HG02763 (cell line): Measurements from ENCODE around the gene IFT80.

Source experiments
- ATAC-seq: cut with Tn5 transposase; IDR thresholded peaks from one replicate; pipeline ENCODE4 v1.9.1; 2021; ENCODE audit warnings: mild to moderate bottlenecking, moderate library complexity; ENCODE audit not compliant: unreplicated experiment

The IFT80 gene

GRCh38 chr3:160401291-160402095 lies 2.5 kb upstream of the IFT80 start:
- ATAC-seq: no peak

- ATAC-seq: no peak
Observed at GRCh38 chr3:160400702-160401150, 1.7 kb upstream of the IFT80 start.

- ATAC-seq: peak; percentile 7
Observed at GRCh38 chr3:160400030-160400701, 1.1 kb upstream of the IFT80 start.

GRCh38 chr3:160398820-160399124 lies 253 bp downstream of the IFT80 start:
- no peak for ATAC-seq

- ATAC-seq: no peak
Observed at GRCh38 chr3:160395297-160395696, 3.7 kb downstream of the IFT80 start.

GRCh38 chr3:160394009-160394392 lies 5.0 kb downstream of the IFT80 start:
- no peak for ATAC-seq

- ATAC-seq: no peak
Observed at GRCh38 chr3:160393346-160394008, 5.5 kb downstream of the IFT80 start.

- ATAC-seq: no peak
Observed at GRCh38 chr3:160392798-160393197, 6.2 kb downstream of the IFT80 start.

GRCh38 chr3:160390565-160391138 lies 8.4 kb downstream of the IFT80 start:
- no peak for ATAC-seq

- no peak for ATAC-seq
Observed at GRCh38 chr3:160384639-160385318, 14.2 kb downstream of the IFT80 start.

- ATAC-seq: no peak
Observed at GRCh38 chr3:160381470-160381869, 17.6 kb downstream of the IFT80 start.

- no peak for ATAC-seq
Observed at GRCh38 chr3:160379628-160380214, 19.3 kb downstream of the IFT80 start.

GRCh38 chr3:160378331-160379109 lies 20.5 kb downstream of the IFT80 start:
- no peak for ATAC-seq

GRCh38 chr3:160376681-160377080 lies 22.3 kb downstream of the IFT80 start:
- no peak for ATAC-seq

GRCh38 chr3:160374925-160375324 lies 24.1 kb downstream of the IFT80 start:
- no peak for ATAC-seq

GRCh38 chr3:160374472-160374871 lies 24.6 kb downstream of the IFT80 start:
- ATAC-seq: no peak

- no peak for ATAC-seq
Observed at GRCh38 chr3:160373655-160374054, 25.4 kb downstream of the IFT80 start.

- ATAC-seq: no peak
Observed at GRCh38 chr3:160372780-160373179, 26.2 kb downstream of the IFT80 start.

- no peak for ATAC-seq
Observed at GRCh38 chr3:160370987-160371857, 27.8 kb downstream of the IFT80 start.
